Esophagus squamous epithelium (tissue), 4 donors: Measurements from ENCODE around the gene TMEM175.

Experiments used
- CTCF ChIP-seq, 6 experiments: fragments of 450-650 bp in 4 of 6; fragments of 200-600 bp in 2 of 6; sonication (generic) in 2 of 6; IDR thresholded peaks; one replicate each; pipeline ENCODE4 v1.5.1; 2016 to 2019; ENCODE audit warnings: antibody characterized with exemption in 6 of 6, mild to moderate bottlenecking in 4 of 6, moderate library complexity in 4 of 6
- POLR2A ChIP-seq, 4 donors: fragments of 450-650 bp; IDR thresholded peaks; one replicate each; pipeline ENCODE4 v1.6.1; 2017; ENCODE audit warnings: antibody characterized with exemption in 4 of 4, mild to moderate bottlenecking in 4 of 4, moderate library complexity in 3 of 4

GRCh38 chr4:892780-893179 lies 39.5 kb upstream of the TMEM175 start:
- no peak for TF ChIP-seq CTCF (IDR thresholded peaks at IDR 0.05)
- no peak for TF ChIP-seq POLR2A (IDR thresholded peaks at IDR 0.05)
